Caco-2 (cell line): ENCODE data around the gene NYNRIN. TPM values are rescaled to one million over a fixed set of nuclear protein-coding genes. Genes with fewer than 3 reads are reported as not detected.
A peak's percentile ranks its signal among the peaks of the same experiment; 100 is the strongest.

Source experiments
- BruUV-seq: library from RNA; stranded (reverse); fragments of 400-500 nt; replicated peaks from 2 replicates; lab custom pipeline; 2021; lab: Mats Ljungman, UMichigan
- CTCF ChIA-PET: fragments of 300-600 bp; sonication (Branson Sonifier 250); formaldehyde crosslinking; loops from one replicate; lab custom pipeline; 2022; ENCODE audit warnings: antibody characterized with exemption; lab: Charles Lee
- POLR2A ChIA-PET: fragments of 300-600 bp; sonication (Branson Sonifier 250); formaldehyde crosslinking; loops from one replicate; lab custom pipeline; 2022; ENCODE audit warnings: antibody characterized with exemption; lab: Charles Lee
- DNase-seq, 2 experiments: peaks; one replicate each; pipeline versions ENCODE4 v3.0.0 to v3.0.0-alpha.2; 2020 to 2022
- H3K27me3 ChIP-seq: replicated peaks from 2 replicates; pipeline ENCODE4 v1.6.0; 2011; ENCODE audit warnings: low read length; ENCODE audit not compliant: control insufficient read depth, insufficient read depth
- H3K36me3 ChIP-seq: 2 replicates; pipeline ENCODE4 v1.5.1; 2011; ENCODE audit warnings: low read length; ENCODE audit not compliant: control insufficient read depth, insufficient read depth
- H3K4me1 ChIP-seq: fragments of 250-450 bp; sonication (Bioruptor Pico); 2 replicates; pipeline ENCODE4 v1.5.1; 2020; ENCODE audit warnings: mild to moderate bottlenecking
- H3K4me3 ChIP-seq: 2 replicates; pipeline ENCODE4 v1.5.1; 2011; ENCODE audit warnings: low read depth, mild to moderate bottlenecking, control low read depth, low read length
- H3K9me3 ChIP-seq: fragments of 250-450 bp; sonication (Bioruptor Pico); 2 replicates; pipeline ENCODE4 v1.5.1; 2020; ENCODE audit warnings: mild to moderate bottlenecking, moderate library complexity
- H3K27ac Mint-ChIP-seq: one replicate; pipeline ENCODE4 v1.8.0; 2022; ENCODE audit warnings: mixed read lengths; ENCODE audit not compliant: unreplicated experiment
- H3K27me3 Mint-ChIP-seq: one replicate; pipeline ENCODE4 v1.8.0; 2022; ENCODE audit warnings: mixed read lengths; ENCODE audit not compliant: insufficient read depth, unreplicated experiment
- H3K36me3 Mint-ChIP-seq: one replicate; pipeline ENCODE4 v1.8.0; 2022; ENCODE audit warnings: mild to moderate bottlenecking, mixed read lengths; ENCODE audit not compliant: insufficient read depth, unreplicated experiment
- H3K4me1 Mint-ChIP-seq: one replicate; pipeline ENCODE4 v1.8.0; 2022; ENCODE audit warnings: low read depth, mixed read lengths; ENCODE audit not compliant: unreplicated experiment
- H3K4me3 Mint-ChIP-seq: one replicate; pipeline ENCODE4 v1.8.0; 2022; ENCODE audit warnings: mild to moderate bottlenecking, moderate library complexity, mixed read lengths; ENCODE audit not compliant: unreplicated experiment
- H3K9me3 Mint-ChIP-seq: one replicate; pipeline ENCODE4 v1.8.0; 2022; ENCODE audit warnings: mixed read lengths; ENCODE audit not compliant: unreplicated experiment
- CTCF ChIP-seq, 2 experiments: fragments of 200-600 bp in 1 of 2; IDR thresholded peaks; 1 replicate in 1 of 2; 2 replicates in 1 of 2; pipeline versions ENCODE4 v1.5.1 to v1.8.0; 2011 to 2022; ENCODE audit warnings: antibody characterized with exemption in 1 of 2, control low read depth in 1 of 2, inconsistent platforms in 1 of 2, low read depth in 1 of 2, low read length in 1 of 2, mild to moderate bottlenecking in 1 of 2, moderate library complexity in 1 of 2; ENCODE audit not compliant: insufficient read depth in 1 of 2, severe bottlenecking in 1 of 2, unreplicated experiment in 1 of 2
- intact Hi-C: fragments of 100-400 bp; cut with micrococcal nuclease; formaldehyde crosslinking; loops from one replicate; pipeline ENCODE4 v1.10.0; 2022; ENCODE audit not compliant: unreplicated experiment
- total RNA-seq: library from RNA; stranded (reverse); gene quantifications from 2 replicates; pipeline ENCODE4 v1.2.3, GENCODE V29; 2022

Gene NYNRIN
- total RNA-seq, 1 experiment from 2014 or later: 5.9 TPM

GRCh38 chr14:24432259-24433131 is 33.7 kb downstream of the NYNRIN start:
- no peaks in the 10 kb centered on the region for H3K27me3 Mint-ChIP-seq
- TF ChIP-seq CTCF (IDR thresholded peaks at IDR 0.05; ENCODE audit: insufficient read depth in 1 of 2, low read depth in 1 of 2, low read length in 1 of 2, severe bottlenecking in 1 of 2, unreplicated experiment in 1 of 2): no peak
- BruUV-seq: no TSS peak
- no peaks in the 10 kb centered on the region for H3K9me3 ChIP-seq
- H3K4me1 Mint-ChIP-seq: peaks cover 24% of the 10 kb centered on the region
- no peaks in the 10 kb centered on the region for H3K9me3 Mint-ChIP-seq
- CTCF ChIA-PET: interaction anchor here (0.9 to 3.7 kb wide), 30 partner anchors 10 to 190 kb away, joined by 3 to 111 read pairs (median 5); partner anchors contain the start of genes CIDEB, DHRS1, NOP9 and RABGGTA
- POLR2A ChIA-PET: interaction anchor here (0.5 to 1.5 kb wide), 5 partner anchors 9 to 190 kb away, joined by 3 to 12 read pairs (median 6); partner anchors contain the start of gene TINF2
- DNase-seq: no peak
- H3K4me3 Mint-ChIP-seq: no peak overlapping the region
- H3K36me3 ChIP-seq: peaks cover 7% of the 10 kb centered on the region
- no peaks in the 10 kb centered on the region for H3K27me3 ChIP-seq
- peaks cover 26% of the 10 kb centered on the region for H3K36me3 Mint-ChIP-seq
- H3K27ac Mint-ChIP-seq: peak overlapping the region; percentile 56
- no peak overlapping the region for H3K4me3 ChIP-seq
- intact Hi-C loops: no loop called here
- peaks cover 35% of the 10 kb centered on the region for H3K4me1 ChIP-seq

- no TSS peak for BruUV-seq
- Mint-ChIP-seq H3K27ac (no peak overlapping the region), H3K27me3 (no peaks in the 10 kb centered on the region), H3K9me3 (no peaks in the 10 kb centered on the region), H3K36me3 (peaks cover 39% of the 10 kb centered on the region), H3K4me3 (no peak overlapping the region), H3K4me1 (peaks cover 20% of the 10 kb centered on the region)
- ChIA-PET POLR2A (no interaction called here), CTCF (interaction anchor here (0.6 to 4.1 kb wide), 2 partner anchors 68 to 101 kb away, joined by 3 to 37 read pairs; no protein-coding TSS in a partner anchor)
- no peak for DNase-seq
- H3K4me3 ChIP-seq: no peak overlapping the region
- intact Hi-C loops: no loop called here
- no peaks in the 10 kb centered on the region for H3K9me3 ChIP-seq
- TF ChIP-seq CTCF (IDR thresholded peaks at IDR 0.05; ENCODE audit: insufficient read depth in 1 of 2, low read depth in 1 of 2, low read length in 1 of 2, severe bottlenecking in 1 of 2, unreplicated experiment in 1 of 2): no peak
- peaks cover 7% of the 10 kb centered on the region for H3K36me3 ChIP-seq
- no peaks in the 10 kb centered on the region for H3K27me3 ChIP-seq
- peaks cover 19% of the 10 kb centered on the region for H3K4me1 ChIP-seq
Observed at GRCh38 chr14:24434036-24434435, 35.2 kb downstream of the NYNRIN start.

GRCh38 chr14:24434676-24435075 is 35.9 kb downstream of the NYNRIN start:
- ChIA-PET POLR2A (no interaction called here), CTCF (interaction anchor here (0.6 to 4.1 kb wide), 2 partner anchors 68 to 102 kb away, joined by 3 to 37 read pairs; no protein-coding TSS in a partner anchor)

More at GRCh38 chr14:24434676-24435075, 35.9 kb downstream of the NYNRIN start:
- Mint-ChIP-seq H3K27me3 (no peaks in the 10 kb centered on the region), H3K27ac (no peak overlapping the region), H3K9me3 (no peaks in the 10 kb centered on the region), H3K4me3 (no peak overlapping the region), H3K4me1 (peaks cover 14% of the 10 kb centered on the region), H3K36me3 (peaks cover 46% of the 10 kb centered on the region)
- TF ChIP-seq CTCF (IDR thresholded peaks at IDR 0.05; ENCODE audit: insufficient read depth in 1 of 2, low read depth in 1 of 2, low read length in 1 of 2, severe bottlenecking in 1 of 2, unreplicated experiment in 1 of 2): no peak
- no TSS peak for BruUV-seq
- Histone ChIP-seq H3K4me1 (peaks cover 13% of the 10 kb centered on the region), H3K27me3 (no peaks in the 10 kb centered on the region), H3K9me3 (no peaks in the 10 kb centered on the region), H3K4me3 (no peak overlapping the region), H3K36me3 (peaks cover 7% of the 10 kb centered on the region)
- DNase-seq: no peak
- intact Hi-C loops: no loop called here
